GM23338 (cell line): ENCODE data around the gene BANP.

ENCODE experiments used
- CREB1 ChIP-seq: fragments of 250-450 bp; sonication (Bioruptor Pico); IDR thresholded peaks from 2 replicates; pipeline ENCODE4 v1.5.0; 2020; ENCODE audit warnings: low read depth, mild to moderate bottlenecking, moderate library complexity
- EZH2 ChIP-seq: fragments of 200-600 bp; sonication (generic); IDR thresholded peaks from one replicate; pipeline ENCODE4 v1.8.0; 2017; ENCODE audit warnings: antibody characterized with exemption, mild to moderate bottlenecking, low read depth; ENCODE audit not compliant: unreplicated experiment
- NANOG ChIP-seq: IDR thresholded peaks from 2 replicates; pipeline ENCODE4 v1.6.1; 2016; ENCODE audit warnings: antibody characterized with exemption, borderline replicate concordance
- POLR2AphosphoS5 ChIP-seq: IDR thresholded peaks from 2 replicates; pipeline ENCODE4 v1.6.1; 2016; ENCODE audit warnings: antibody characterized with exemption, low read depth
- ZNF114 ChIP-seq: fragments of 250-450 bp; sonication (Bioruptor Pico); IDR thresholded peaks from 2 replicates; pipeline ENCODE4 v1.5.0; 2020; ENCODE audit warnings: mild to moderate bottlenecking, moderate library complexity
- TF ChIP-seq, protein P1 (sequence below), 2 experiments: fragments of 200-600 bp in 1 of 2; sonication (generic) in 1 of 2; conservative IDR thresholded peaks; 2 replicates each; pipeline versions ENCODE4 v1.5.1 to v1.6.1; 2016 to 2017; ENCODE audit warnings: antibody characterized with exemption in 2 of 2, low read depth in 2 of 2, mild to moderate bottlenecking in 2 of 2, moderate library complexity in 1 of 2
- TF ChIP-seq, protein P2 (sequence below): IDR thresholded peaks from one replicate; pipeline ENCODE4 v1.6.1; 2018; ENCODE audit warnings: antibody characterized with exemption; ENCODE audit not compliant: unreplicated experiment
- TF ChIP-seq, protein P3 (sequence below): IDR thresholded peaks from 2 replicates; pipeline ENCODE4 v1.6.1; 2016; ENCODE audit warnings: antibody characterized with exemption

DNA sequence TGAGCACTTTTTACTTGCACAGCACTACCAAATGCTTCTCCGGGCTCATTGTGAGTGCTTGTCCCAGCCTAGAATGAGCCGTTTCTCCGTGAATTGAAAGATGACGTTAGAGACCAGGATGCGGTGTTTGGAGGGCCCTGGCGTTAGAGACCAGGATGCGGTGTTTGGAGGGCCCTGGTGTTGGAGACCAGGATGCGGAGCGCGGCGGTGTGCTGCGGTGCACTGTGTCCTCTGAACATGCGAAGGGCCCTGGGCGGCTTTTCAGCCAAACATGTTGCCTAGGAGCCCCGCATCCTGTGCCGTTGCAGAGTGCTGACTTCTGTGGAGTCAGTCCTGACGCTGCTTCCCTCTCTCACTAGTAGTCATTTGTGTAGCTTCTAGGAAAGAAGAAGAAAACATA is 42.7 kb downstream of the BANP start:
- TF ChIP-seq EZH2 (no peak), NANOG (no peak), POLR2AphosphoS5 (no peak), ZNF114 (CRISPR knock-in tag) (no peak), CREB1 (no peak)
- TF ChIP-seq, protein P1, sequence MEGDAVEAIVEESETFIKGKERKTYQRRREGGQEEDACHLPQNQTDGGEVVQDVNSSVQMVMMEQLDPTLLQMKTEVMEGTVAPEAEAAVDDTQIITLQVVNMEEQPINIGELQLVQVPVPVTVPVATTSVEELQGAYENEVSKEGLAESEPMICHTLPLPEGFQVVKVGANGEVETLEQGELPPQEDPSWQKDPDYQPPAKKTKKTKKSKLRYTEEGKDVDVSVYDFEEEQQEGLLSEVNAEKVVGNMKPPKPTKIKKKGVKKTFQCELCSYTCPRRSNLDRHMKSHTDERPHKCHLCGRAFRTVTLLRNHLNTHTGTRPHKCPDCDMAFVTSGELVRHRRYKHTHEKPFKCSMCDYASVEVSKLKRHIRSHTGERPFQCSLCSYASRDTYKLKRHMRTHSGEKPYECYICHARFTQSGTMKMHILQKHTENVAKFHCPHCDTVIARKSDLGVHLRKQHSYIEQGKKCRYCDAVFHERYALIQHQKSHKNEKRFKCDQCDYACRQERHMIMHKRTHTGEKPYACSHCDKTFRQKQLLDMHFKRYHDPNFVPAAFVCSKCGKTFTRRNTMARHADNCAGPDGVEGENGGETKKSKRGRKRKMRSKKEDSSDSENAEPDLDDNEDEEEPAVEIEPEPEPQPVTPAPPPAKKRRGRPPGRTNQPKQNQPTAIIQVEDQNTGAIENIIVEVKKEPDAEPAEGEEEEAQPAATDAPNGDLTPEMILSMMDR (conservative IDR thresholded peaks at IDR 0.05; ENCODE audit: low read depth in 2 of 2) = no peak
- TF ChIP-seq, protein P2, sequence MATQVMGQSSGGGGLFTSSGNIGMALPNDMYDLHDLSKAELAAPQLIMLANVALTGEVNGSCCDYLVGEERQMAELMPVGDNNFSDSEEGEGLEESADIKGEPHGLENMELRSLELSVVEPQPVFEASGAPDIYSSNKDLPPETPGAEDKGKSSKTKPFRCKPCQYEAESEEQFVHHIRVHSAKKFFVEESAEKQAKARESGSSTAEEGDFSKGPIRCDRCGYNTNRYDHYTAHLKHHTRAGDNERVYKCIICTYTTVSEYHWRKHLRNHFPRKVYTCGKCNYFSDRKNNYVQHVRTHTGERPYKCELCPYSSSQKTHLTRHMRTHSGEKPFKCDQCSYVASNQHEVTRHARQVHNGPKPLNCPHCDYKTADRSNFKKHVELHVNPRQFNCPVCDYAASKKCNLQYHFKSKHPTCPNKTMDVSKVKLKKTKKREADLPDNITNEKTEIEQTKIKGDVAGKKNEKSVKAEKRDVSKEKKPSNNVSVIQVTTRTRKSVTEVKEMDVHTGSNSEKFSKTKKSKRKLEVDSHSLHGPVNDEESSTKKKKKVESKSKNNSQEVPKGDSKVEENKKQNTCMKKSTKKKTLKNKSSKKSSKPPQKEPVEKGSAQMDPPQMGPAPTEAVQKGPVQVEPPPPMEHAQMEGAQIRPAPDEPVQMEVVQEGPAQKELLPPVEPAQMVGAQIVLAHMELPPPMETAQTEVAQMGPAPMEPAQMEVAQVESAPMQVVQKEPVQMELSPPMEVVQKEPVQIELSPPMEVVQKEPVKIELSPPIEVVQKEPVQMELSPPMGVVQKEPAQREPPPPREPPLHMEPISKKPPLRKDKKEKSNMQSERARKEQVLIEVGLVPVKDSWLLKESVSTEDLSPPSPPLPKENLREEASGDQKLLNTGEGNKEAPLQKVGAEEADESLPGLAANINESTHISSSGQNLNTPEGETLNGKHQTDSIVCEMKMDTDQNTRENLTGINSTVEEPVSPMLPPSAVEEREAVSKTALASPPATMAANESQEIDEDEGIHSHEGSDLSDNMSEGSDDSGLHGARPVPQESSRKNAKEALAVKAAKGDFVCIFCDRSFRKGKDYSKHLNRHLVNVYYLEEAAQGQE = no peak
- TF ChIP-seq, protein P3, sequence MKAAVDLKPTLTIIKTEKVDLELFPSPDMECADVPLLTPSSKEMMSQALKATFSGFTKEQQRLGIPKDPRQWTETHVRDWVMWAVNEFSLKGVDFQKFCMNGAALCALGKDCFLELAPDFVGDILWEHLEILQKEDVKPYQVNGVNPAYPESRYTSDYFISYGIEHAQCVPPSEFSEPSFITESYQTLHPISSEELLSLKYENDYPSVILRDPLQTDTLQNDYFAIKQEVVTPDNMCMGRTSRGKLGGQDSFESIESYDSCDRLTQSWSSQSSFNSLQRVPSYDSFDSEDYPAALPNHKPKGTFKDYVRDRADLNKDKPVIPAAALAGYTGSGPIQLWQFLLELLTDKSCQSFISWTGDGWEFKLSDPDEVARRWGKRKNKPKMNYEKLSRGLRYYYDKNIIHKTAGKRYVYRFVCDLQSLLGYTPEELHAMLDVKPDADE = no peak
